Upper lobe of left lung (tissue), 4 donors: Measurements from ENCODE around the gene PRKD1.

Experiments used
- POLR2A ChIP-seq, 4 donors: fragments of 450-650 bp; IDR thresholded peaks; one replicate each; pipeline ENCODE4 v1.5.1; 2016 to 2017; ENCODE audit warnings: antibody characterized with exemption in 4 of 4, mild to moderate bottlenecking in 2 of 4
- TF ChIP-seq, protein P1 (sequence below), 6 experiments: fragments of 450-650 bp in 4 of 6; fragments of 200-600 bp in 2 of 6; sonication (generic) in 2 of 6; IDR thresholded peaks; one replicate each; pipeline ENCODE4 v1.5.1; 2016 to 2019; ENCODE audit warnings: antibody characterized with exemption in 6 of 6

DNA sequence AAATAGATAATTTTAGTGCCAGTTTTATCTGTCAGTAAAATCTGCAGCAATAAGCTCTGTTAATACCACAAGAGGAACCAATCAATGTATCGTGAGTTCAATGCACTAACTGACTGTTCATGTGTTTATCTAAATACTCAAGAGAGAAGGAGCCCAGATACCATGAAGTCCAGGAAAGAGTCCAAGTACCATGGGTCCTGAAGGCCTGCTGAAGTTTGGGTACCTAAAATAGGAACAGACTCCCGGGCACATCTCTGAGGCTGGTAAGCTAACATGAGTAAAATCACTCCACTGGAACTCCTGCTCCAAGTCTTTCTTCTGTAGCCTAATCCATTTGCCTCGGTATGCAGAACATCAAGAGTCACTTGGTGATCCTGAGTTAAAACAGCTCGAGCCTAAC lies 71.1 kb downstream of the PRKD1 start:
- TF ChIP-seq, protein P1, sequence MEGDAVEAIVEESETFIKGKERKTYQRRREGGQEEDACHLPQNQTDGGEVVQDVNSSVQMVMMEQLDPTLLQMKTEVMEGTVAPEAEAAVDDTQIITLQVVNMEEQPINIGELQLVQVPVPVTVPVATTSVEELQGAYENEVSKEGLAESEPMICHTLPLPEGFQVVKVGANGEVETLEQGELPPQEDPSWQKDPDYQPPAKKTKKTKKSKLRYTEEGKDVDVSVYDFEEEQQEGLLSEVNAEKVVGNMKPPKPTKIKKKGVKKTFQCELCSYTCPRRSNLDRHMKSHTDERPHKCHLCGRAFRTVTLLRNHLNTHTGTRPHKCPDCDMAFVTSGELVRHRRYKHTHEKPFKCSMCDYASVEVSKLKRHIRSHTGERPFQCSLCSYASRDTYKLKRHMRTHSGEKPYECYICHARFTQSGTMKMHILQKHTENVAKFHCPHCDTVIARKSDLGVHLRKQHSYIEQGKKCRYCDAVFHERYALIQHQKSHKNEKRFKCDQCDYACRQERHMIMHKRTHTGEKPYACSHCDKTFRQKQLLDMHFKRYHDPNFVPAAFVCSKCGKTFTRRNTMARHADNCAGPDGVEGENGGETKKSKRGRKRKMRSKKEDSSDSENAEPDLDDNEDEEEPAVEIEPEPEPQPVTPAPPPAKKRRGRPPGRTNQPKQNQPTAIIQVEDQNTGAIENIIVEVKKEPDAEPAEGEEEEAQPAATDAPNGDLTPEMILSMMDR (IDR thresholded peaks at IDR 0.05): no peak
- TF ChIP-seq POLR2A (IDR thresholded peaks at IDR 0.05): no peak
